GM21576 (cell line): ENCODE results near the gene PSMG1.

Source experiments
- ATAC-seq: cut with Tn5 transposase; IDR thresholded peaks from one replicate; pipeline ENCODE4 v1.9.1; 2021; ENCODE audit warnings: mild to moderate bottlenecking, moderate library complexity; ENCODE audit not compliant: unreplicated experiment

The PSMG1 gene

DNA sequence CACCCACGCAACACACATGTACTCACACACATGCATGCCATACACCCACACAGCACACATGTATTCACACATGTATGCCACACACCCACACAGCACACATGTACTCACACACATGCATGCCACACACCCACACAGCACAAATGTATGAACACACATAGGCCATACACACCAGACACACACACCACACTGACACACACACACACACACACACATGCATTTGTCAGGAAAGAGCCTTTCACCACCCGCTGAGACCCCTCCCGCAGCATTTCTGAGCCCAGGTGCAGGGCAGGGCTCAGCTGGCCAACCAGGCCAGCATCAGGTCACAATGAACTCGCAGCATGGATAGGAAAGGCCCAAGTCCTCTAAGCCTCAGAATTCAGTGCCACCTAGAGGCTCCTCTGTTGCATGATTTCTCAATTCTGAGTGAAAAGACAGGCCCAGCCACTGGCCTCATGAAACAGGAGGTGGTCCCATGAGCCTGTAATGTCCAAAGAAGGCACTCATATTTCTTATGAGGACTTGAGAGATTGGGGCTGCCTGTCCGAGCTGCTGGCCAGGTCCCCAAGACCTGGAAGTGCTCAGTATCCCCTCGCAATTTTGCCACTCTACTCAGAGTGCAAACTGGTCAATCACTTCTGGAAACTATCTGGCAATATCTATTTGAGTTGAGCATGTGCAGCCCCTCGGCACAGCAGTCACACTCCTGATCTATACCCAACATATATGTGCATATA, 57.3 kb downstream of the PSMG1 start:
- no peak for ATAC-seq
